ENCODE results near the gene IQSEC3.

DNA sequence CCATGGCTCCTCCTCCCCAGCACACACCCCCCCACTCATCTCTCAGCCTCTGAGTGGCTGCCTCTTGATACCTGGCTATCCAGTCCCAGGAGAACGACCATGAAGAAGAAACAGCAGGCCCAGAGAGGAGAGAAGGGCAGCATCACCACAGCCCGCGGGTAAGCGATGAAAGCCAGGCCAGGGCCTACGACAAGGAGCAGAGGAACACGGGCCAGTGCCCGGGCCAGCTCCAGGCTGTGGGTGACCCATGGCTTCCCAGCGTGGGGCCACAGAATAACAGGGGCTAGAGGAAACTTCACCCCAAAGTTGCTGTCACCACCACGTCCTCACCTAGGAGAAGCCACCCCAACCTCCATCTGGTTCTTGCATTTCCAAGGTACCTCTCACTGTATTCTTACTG is 157.8 kb downstream of the IQSEC3 start:
- TF ChIP-seq, protein P1, sequence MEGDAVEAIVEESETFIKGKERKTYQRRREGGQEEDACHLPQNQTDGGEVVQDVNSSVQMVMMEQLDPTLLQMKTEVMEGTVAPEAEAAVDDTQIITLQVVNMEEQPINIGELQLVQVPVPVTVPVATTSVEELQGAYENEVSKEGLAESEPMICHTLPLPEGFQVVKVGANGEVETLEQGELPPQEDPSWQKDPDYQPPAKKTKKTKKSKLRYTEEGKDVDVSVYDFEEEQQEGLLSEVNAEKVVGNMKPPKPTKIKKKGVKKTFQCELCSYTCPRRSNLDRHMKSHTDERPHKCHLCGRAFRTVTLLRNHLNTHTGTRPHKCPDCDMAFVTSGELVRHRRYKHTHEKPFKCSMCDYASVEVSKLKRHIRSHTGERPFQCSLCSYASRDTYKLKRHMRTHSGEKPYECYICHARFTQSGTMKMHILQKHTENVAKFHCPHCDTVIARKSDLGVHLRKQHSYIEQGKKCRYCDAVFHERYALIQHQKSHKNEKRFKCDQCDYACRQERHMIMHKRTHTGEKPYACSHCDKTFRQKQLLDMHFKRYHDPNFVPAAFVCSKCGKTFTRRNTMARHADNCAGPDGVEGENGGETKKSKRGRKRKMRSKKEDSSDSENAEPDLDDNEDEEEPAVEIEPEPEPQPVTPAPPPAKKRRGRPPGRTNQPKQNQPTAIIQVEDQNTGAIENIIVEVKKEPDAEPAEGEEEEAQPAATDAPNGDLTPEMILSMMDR (conservative IDR thresholded peaks at IDR 0.05; ENCODE audit: low read depth, low read length), result no peak
- TF ChIP-seq EZH2 (IDR thresholded peaks at IDR 0.05; ENCODE audit: borderline replicate concordance, low read depth, low read length, poor library complexity, severe bottlenecking), result no peak

Data from A673 (cell line).